Transverse colon (tissue), 3 donors: ENCODE measurements around the gene ITPR2.

Source experiments
- EP300 ChIP-seq: sonication (generic); formaldehyde crosslinking; IDR thresholded peaks from one replicate; pipeline ENCODE4 v1.6.1; 2017; ENCODE audit warnings: antibody characterized with exemption, low read depth
- POLR2A ChIP-seq: fragments of 450-650 bp; IDR thresholded peaks from one replicate; pipeline ENCODE4 v1.6.1; 2016; ENCODE audit warnings: antibody characterized with exemption, mild to moderate bottlenecking, moderate library complexity
- TF ChIP-seq, protein P1 (sequence below), 5 experiments: fragments of 200-600 bp in 3 of 5; fragments of 450-650 bp in 2 of 5; sonication (generic) in 3 of 5; IDR thresholded peaks; 1 replicate in 2 of 5; 2 replicates in 3 of 5; pipeline ENCODE4 v1.5.1; 2016 to 2017; ENCODE audit warnings: antibody characterized with exemption in 5 of 5, inconsistent platforms in 3 of 5, mild to moderate bottlenecking in 2 of 5, moderate library complexity in 1 of 5

DNA sequence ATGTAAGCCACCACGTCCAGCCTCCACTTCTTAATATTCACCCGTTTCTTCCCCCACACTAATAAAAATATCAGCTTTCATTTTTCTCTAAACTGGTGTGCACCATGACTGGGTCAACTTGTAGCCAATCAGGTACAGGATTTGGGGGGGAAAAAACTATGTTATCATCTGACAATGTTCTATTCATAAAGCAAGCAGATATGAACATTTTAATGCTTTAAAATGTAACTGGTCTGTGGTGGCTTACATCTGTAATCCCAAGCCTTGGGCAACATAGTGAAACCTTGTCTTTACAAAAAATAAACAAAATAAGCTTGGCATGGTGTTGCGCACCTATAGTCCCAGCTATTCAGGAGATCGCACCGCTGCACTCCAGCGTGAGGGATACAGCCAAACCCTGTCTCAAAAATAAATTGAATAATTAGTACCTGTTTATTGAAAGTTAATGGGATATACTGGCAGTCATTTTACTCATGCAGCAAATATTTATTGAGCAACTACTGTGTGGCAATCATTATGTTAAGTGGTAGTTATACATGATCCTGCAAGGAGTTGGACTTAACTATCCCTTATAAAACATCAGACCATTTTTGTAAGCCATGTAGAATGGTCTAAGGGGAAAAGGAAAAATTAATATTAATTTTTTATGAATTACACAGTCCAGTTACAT, 15.3 kb upstream of the ITPR2 start:
- TF ChIP-seq, protein P1, sequence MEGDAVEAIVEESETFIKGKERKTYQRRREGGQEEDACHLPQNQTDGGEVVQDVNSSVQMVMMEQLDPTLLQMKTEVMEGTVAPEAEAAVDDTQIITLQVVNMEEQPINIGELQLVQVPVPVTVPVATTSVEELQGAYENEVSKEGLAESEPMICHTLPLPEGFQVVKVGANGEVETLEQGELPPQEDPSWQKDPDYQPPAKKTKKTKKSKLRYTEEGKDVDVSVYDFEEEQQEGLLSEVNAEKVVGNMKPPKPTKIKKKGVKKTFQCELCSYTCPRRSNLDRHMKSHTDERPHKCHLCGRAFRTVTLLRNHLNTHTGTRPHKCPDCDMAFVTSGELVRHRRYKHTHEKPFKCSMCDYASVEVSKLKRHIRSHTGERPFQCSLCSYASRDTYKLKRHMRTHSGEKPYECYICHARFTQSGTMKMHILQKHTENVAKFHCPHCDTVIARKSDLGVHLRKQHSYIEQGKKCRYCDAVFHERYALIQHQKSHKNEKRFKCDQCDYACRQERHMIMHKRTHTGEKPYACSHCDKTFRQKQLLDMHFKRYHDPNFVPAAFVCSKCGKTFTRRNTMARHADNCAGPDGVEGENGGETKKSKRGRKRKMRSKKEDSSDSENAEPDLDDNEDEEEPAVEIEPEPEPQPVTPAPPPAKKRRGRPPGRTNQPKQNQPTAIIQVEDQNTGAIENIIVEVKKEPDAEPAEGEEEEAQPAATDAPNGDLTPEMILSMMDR (IDR thresholded peaks at IDR 0.05) = no peak
- TF ChIP-seq EP300 (no peak), POLR2A (no peak)
